Right cardiac atrium (tissue), 5 donors: ENCODE data around the gene LRP1B. TPM values are rescaled to one million over a fixed set of nuclear protein-coding genes. Genes with fewer than 3 reads are reported as not detected.

Experiments used
- ATAC-seq, 2 donors: fragments of 200-7000 bp; cut with Tn5 transposase; one replicate each; pipeline versions ENCODE4 v1.8.0 to v1.9.1; 2020; ENCODE audit warnings: moderate library complexity in 2 of 2, mild to moderate bottlenecking in 1 of 2
- DNase-seq, 3 donors: peaks; one replicate each; pipeline ENCODE4 v3.0.0-alpha.2; 2020
- H3K27ac ChIP-seq: one replicate; pipeline ENCODE4 v1.5.1; 2013; ENCODE audit warnings: mild to moderate bottlenecking, low read length, control low read depth, moderate library complexity
- H3K27me3 ChIP-seq: one replicate; pipeline ENCODE4 v1.6.1; 2013; ENCODE audit not compliant: control insufficient read depth, insufficient read depth
- H3K4me1 ChIP-seq: one replicate; pipeline ENCODE4 v1.6.1; 2013; ENCODE audit warnings: low read length; ENCODE audit not compliant: control insufficient read depth, insufficient read depth
- H3K4me3 ChIP-seq: one replicate; pipeline ENCODE4 v1.5.1; 2013; ENCODE audit warnings: low read length, control low read depth
- H3K9me3 ChIP-seq: one replicate; pipeline ENCODE4 v1.6.1; 2013; ENCODE audit warnings: low read length; ENCODE audit not compliant: control insufficient read depth
- WGBS: extraction: QIAGEN DNeasy Blood & Tissue Kit; methylation state at CpG from one replicate; pipeline ENCODE4 v1.1.7; 2013; 5-methylcytosine and 5-hydroxymethylcytosine counted together
- intact Hi-C, 4 donors: fragments of 100-400 bp; cut with DNase I; formaldehyde crosslinking; loops; one replicate each; pipeline versions ENCODE4 v1.11.0 to v1.14.0; 2022 to 2023
- polyA plus RNA-seq: library from polyadenylated mRNA; stranded (reverse); fragments of 200-250 nt; gene quantifications from one replicate; pipeline ENCODE4 v1.2.3, GENCODE V29; 2013
- total RNA-seq, 4 donors: library from RNA; stranded (reverse); fragmentation: NEBNext Ultra II Directional; extraction: Animal tissue kit (Norgen Biotek cat#: 25700); gene quantifications; one replicate each; pipeline ENCODE4 v1.2.1, GENCODE V29; 2021
- donor health status: healthy with polysubstance abuse.
- donor health status: DM: no; HTN: yes; CAD: no.
- donor health status: DM: no; HTN: no; CAD: no.
- donor health status: DM: no; HTN: yes; CAD: no; lungs with severe emphysema.
- donor health status: DM: yes; HTN: yes; CAD: no.

Gene LRP1B
- total and polyA plus RNA-seq, 5 donors, result 0.21 to 1.8 (median 0.34) TPM

DNA sequence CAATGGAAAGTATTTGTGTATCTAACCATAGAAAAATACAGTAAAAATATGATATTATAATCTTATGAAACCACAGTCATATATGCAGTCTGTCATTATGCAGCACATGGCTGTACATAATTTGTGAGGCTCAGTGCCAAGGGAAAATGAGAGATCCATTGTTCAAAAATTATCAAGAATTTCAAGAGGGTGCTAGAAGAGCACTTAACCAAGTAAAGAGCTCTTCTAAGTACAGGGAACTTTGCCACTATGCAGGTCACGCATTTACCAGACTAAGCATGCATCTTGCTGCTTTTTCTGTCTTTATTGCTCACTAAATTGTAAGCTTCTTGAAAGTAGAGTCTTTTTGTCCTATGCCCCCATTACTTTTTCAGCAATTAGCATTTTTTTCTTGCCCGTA lies 438.0 kb downstream of the LRP1B start:
- H3K4me1 ChIP-seq, result no peaks in the 10 kb centered on the region
- WGBS, result 70% methylated on average over 2 of the region's 2 CpGs

DNA sequence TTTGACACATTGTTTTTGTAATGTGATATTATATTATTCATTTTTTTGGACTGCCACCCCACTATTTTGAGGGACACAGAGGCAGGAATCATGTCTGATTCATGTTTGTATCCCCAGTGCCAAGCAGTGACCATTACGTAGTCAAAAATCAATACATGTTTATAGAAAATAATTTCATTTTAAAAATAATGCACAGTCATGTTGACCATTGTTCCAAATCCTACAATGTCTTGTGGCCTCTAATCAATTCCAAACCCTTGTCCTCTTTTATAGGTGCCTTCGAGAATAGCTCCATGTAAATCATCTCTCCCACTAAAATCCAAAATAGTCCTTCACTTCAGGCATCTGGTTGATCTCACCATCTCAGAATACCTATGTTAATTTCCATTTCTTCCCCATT lies 454.7 kb downstream of the LRP1B start:
- Histone ChIP-seq H3K27me3 (no peaks in the 10 kb centered on the region), H3K4me1 (no peaks in the 10 kb centered on the region), H3K9me3 (no peaks in the 10 kb centered on the region), H3K27ac (no peak overlapping the region), H3K4me3 (no peak overlapping the region)
- DNase-seq, result no peak
- intact Hi-C loops, result no loop called here
- 74% methylated on average over 2 of the region's 2 CpGs for WGBS
- ATAC-seq, result no peak

More for the DNA sequence above, 438.0 kb downstream of the LRP1B start:
- no peak overlapping the region for H3K4me3 ChIP-seq
- ATAC-seq (peak in 1 of 2 donors; percentile 24), DNase-seq (no peak)
- no peaks in the 10 kb centered on the region for H3K27me3 ChIP-seq
- H3K9me3 ChIP-seq, result no peaks in the 10 kb centered on the region
- H3K27ac ChIP-seq, result no peak overlapping the region
- intact Hi-C loops, result no loop called here

DNA sequence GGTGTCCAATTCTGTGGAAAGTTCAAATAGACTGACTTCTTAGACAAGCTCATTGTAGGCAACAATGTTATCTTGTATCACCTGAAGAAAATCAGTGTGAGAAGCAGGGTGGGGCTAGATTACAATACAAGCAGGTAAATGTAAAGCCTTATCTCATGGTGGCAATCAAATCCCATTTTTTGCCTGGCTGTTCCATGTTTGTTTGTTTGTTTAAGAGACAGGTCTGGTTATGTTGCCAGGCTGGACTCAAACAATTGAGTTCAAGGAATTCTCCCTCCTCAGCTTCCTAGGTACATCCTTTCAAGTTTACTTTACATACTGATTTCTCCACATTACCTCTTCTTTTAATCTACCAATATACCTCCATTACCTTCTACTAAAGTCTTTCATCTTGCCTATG lies 464.6 kb downstream of the LRP1B start:
- no peak for ATAC-seq
- H3K9me3 ChIP-seq, result no peaks in the 10 kb centered on the region
- DNase-seq, result no peak
- no peak overlapping the region for H3K4me3 ChIP-seq
- H3K4me1 ChIP-seq, result no peaks in the 10 kb centered on the region
- no peak overlapping the region for H3K27ac ChIP-seq
- intact Hi-C loops, result no loop called here
- no peaks in the 10 kb centered on the region for H3K27me3 ChIP-seq

- Histone ChIP-seq H3K27ac (no peak overlapping the region), H3K4me3 (no peak overlapping the region), H3K4me1 (no peaks in the 10 kb centered on the region), H3K9me3 (no peaks in the 10 kb centered on the region), H3K27me3 (no peaks in the 10 kb centered on the region)
- 84% methylated on average over 8 of the region's 8 CpGs for WGBS
- DNase-seq (no peak), ATAC-seq (no peak)
- intact Hi-C loops, result no loop called here
These were observed 470.6 kb downstream of the LRP1B start for GRCh38 chr2:141660232-141660631.

DNA sequence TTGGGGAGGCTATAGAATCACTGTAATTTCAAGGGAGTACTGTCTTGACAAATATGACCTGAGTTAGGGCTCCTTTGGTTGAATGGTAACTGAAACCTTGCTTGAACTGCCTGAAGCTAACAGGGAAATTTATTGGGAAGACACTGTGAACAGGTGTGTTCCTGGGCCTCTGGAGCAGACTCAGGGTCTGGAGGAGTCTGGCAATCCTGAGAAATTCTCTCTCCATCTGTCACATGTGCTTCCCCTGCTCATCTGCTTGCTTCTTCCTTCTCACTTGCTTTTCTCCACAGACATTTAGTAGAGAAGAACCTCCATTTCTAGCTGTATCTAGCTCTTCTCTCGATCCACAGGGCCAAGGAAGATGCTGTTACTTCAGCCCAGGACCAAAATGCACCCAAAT lies 476.5 kb downstream of the LRP1B start:
- no peaks in the 10 kb centered on the region for H3K9me3 ChIP-seq
- 59% methylated on average over 1 of the region's 1 CpG for WGBS
- no peak for ATAC-seq

GRCh38 chr2:141653184-141653583 lies 477.6 kb downstream of the LRP1B start:
- no peak overlapping the region for H3K4me3 ChIP-seq
- ATAC-seq (no peak), DNase-seq (no peak)
- no peaks in the 10 kb centered on the region for H3K27me3 ChIP-seq
- H3K27ac ChIP-seq, result no peak overlapping the region
- no peaks in the 10 kb centered on the region for H3K9me3 ChIP-seq
- intact Hi-C loops, result no loop called here
- WGBS, result 78% methylated on average over 2 of the region's 2 CpGs
- no peaks in the 10 kb centered on the region for H3K4me1 ChIP-seq

More for the DNA sequence above, 476.5 kb downstream of the LRP1B start:
- Histone ChIP-seq H3K4me1 (no peaks in the 10 kb centered on the region), H3K4me3 (no peak overlapping the region), H3K27ac (no peak overlapping the region), H3K27me3 (no peaks in the 10 kb centered on the region)
- intact Hi-C loops, result no loop called here
- no peak for DNase-seq

DNA sequence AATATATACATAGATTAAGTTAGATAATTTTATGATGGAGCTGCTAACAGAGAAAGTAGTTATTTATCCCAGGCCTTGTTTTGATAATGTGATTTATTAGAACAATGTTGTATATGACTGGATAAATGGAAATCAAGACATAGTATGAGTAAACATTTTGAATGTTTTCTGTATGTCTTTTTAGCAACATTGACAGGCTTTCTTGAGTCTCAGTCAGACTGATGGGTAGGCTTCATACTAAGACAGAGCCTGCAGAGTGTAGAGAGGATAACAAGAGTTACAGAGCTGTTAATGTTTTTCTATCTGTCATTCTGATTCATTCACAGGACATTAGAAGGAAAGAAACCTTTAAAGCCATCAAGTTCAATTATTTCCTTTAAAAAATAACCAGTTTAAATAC lies 478.5 kb downstream of the LRP1B start:
- intact Hi-C loops, result no loop called here
- Histone ChIP-seq H3K27ac (no peak overlapping the region), H3K9me3 (no peaks in the 10 kb centered on the region), H3K4me3 (no peak overlapping the region), H3K27me3 (no peaks in the 10 kb centered on the region), H3K4me1 (no peaks in the 10 kb centered on the region)
- ATAC-seq, result no peak
- DNase-seq, result no peak

GRCh38 chr2:141647353-141647752 lies 483.5 kb downstream of the LRP1B start:
- Histone ChIP-seq H3K27me3 (no peaks in the 10 kb centered on the region), H3K27ac (no peak overlapping the region), H3K4me3 (no peak overlapping the region), H3K4me1 (no peaks in the 10 kb centered on the region), H3K9me3 (no peaks in the 10 kb centered on the region)
- ATAC-seq, result no peak
- DNase-seq, result no peak
- intact Hi-C loops, result no loop called here
- WGBS, result 73% methylated on average over 3 of the region's 3 CpGs

DNA sequence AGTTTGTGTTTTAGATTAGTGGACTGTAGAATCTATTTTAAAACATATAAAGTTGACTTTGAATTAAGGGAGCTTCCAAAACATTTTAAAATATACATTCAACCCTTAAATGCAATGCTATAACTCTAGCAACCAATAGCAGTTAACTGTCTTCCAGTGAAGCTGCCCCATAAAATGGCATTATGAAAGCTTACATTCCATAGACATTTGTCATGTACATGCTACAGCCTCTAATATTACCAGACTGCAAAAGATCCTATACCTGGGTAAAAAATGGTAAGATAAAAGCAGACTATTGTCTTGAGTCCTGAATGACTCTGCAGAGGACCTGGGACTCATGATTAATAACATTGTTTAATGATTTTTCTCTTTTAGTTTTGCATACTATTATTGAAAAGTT lies 489.4 kb downstream of the LRP1B start:
- Histone ChIP-seq H3K4me3 (no peak overlapping the region), H3K27ac (no peak overlapping the region), H3K9me3 (no peaks in the 10 kb centered on the region), H3K4me1 (no peaks in the 10 kb centered on the region), H3K27me3 (no peaks in the 10 kb centered on the region)
- intact Hi-C loops, result no loop called here
- DNase-seq (no peak), ATAC-seq (no peak)

DNA sequence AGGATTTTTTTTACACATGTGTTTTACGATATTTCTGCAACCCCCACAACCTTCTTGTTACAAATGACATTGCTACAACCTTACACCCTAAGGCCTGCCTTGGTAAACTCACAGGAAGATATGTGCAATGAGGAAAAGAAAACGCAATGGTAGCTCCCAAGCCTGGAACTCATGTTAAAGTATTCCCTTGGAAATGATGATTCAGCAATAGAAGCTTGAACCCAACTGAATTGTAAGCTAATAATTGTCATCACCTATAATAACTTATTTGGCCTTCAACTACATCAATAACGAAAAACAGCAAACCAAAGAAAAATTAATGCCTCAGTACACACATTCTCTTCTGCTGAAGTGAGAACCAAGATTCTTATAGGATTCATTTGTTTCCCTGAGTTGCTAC lies 491.0 kb downstream of the LRP1B start:
- no peak overlapping the region for H3K4me3 ChIP-seq
- H3K27ac ChIP-seq, result no peak overlapping the region
- intact Hi-C loops, result no loop called here
- 55% methylated on average over 3 of the region's 3 CpGs for WGBS
- no peaks in the 10 kb centered on the region for H3K4me1 ChIP-seq
- DNase-seq (no peak), ATAC-seq (no peak)
- H3K9me3 ChIP-seq, result no peaks in the 10 kb centered on the region
- no peaks in the 10 kb centered on the region for H3K27me3 ChIP-seq

DNA sequence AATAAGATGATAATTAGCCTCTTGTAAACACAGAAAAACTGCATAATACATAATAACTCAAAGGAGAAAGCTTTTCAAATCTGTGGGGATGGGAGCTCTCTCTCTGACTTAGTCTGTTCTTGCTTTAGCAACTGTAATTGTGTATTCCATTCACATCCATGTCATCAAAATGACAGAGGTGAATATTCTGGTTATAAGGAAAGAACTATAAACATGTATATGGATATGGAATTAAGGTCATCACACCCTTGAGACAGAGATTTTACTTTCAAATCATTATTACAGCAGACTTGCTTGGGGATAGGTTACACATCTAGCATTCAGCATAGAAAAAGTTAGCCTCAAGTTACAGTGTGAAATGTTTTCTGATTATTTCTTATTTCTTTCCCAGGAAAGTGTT lies 497.7 kb downstream of the LRP1B start:
- H3K27me3 ChIP-seq, result no peaks in the 10 kb centered on the region
- ATAC-seq (no peak), DNase-seq (no peak)
- H3K4me1 ChIP-seq, result no peaks in the 10 kb centered on the region
- no peak overlapping the region for H3K4me3 ChIP-seq
- H3K9me3 ChIP-seq, result no peaks in the 10 kb centered on the region
- no peak overlapping the region for H3K27ac ChIP-seq
- intact Hi-C loops, result no loop called here

- intact Hi-C loops, result no loop called here
- no peaks in the 10 kb centered on the region for H3K4me1 ChIP-seq
- DNase-seq, result no peak
- H3K27me3 ChIP-seq, result no peaks in the 10 kb centered on the region
- 61% methylated on average over 3 of the region's 3 CpGs for WGBS
- H3K27ac ChIP-seq, result no peak overlapping the region
- ATAC-seq, result no peak
- no peaks in the 10 kb centered on the region for H3K9me3 ChIP-seq
- H3K4me3 ChIP-seq, result no peak overlapping the region
These were observed 500.3 kb downstream of the LRP1B start for GRCh38 chr2:141630407-141630930.
